Activated naive CD8-positive, alpha-beta T cell treated with anti-CD3 and anti-CD28 coated beads for 36 hours (primary cell): ENCODE measurements around the gene MFNG. TPM values are rescaled to one million over a fixed set of nuclear protein-coding genes. Genes with fewer than 3 reads are reported as not detected.

Experiments used
- DNase-seq: peaks from one replicate; pipeline ENCODE4 v3.0.0; 2021
- H3K27ac Mint-ChIP-seq: one replicate; pipeline ENCODE4 v1.8.0; 2022; ENCODE audit warnings: mild to moderate bottlenecking, moderate library complexity, mixed read lengths
- H3K27me3 Mint-ChIP-seq: one replicate; pipeline ENCODE4 v1.8.0; 2022; ENCODE audit warnings: mild to moderate bottlenecking, mixed read lengths
- H3K36me3 Mint-ChIP-seq: one replicate; pipeline ENCODE4 v1.8.0; 2021; ENCODE audit warnings: mild to moderate bottlenecking, mixed read lengths
- H3K4me1 Mint-ChIP-seq: one replicate; pipeline ENCODE4 v1.8.0; 2021; ENCODE audit warnings: mixed read lengths
- H3K4me3 Mint-ChIP-seq: one replicate; pipeline ENCODE4 v1.8.0; 2022; ENCODE audit warnings: mild to moderate bottlenecking, moderate library complexity, mixed read lengths
- H3K9me3 Mint-ChIP-seq: one replicate; pipeline ENCODE4 v1.8.0; 2022; ENCODE audit warnings: mixed read lengths
- total RNA-seq, 2 experiments: library from RNA; stranded (reverse); gene quantifications; one replicate each; pipeline ENCODE4 v1.2.3, GENCODE V29; 2021

The MFNG gene
- total RNA-seq, 2 experiments from 2014 or later, result 193 to 204 TPM

DNA sequence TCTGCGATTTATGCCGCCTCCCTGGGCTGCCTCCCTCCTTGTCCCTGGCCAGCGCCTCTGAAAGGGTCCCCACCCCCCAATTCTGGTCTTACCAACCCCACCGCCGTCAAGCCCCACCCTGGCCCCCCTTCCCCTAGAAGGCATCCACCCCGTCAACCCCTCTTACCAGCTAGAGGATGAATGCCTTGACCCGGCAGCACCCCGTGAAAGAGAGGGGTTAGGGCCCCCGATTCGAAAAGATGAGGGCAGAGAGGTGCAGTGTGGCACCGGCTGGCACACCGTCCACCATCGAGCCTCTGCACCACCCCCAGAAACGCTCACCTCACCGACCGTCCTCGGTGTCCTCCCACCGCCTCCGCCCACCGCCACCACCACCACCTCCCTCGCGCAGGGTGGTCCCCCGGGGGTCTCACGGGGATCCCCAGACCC is 59.5 kb downstream of the MFNG start:
- no peak for DNase-seq
- Mint-ChIP-seq H3K27me3 (peaks cover 51% of the 10 kb centered on the region), H3K4me3 (peak overlapping the region; percentile 59), H3K36me3 (no peaks in the 10 kb centered on the region), H3K27ac (no peak overlapping the region), H3K9me3 (no peaks in the 10 kb centered on the region), H3K4me1 (peaks cover 21% of the 10 kb centered on the region)

DNA sequence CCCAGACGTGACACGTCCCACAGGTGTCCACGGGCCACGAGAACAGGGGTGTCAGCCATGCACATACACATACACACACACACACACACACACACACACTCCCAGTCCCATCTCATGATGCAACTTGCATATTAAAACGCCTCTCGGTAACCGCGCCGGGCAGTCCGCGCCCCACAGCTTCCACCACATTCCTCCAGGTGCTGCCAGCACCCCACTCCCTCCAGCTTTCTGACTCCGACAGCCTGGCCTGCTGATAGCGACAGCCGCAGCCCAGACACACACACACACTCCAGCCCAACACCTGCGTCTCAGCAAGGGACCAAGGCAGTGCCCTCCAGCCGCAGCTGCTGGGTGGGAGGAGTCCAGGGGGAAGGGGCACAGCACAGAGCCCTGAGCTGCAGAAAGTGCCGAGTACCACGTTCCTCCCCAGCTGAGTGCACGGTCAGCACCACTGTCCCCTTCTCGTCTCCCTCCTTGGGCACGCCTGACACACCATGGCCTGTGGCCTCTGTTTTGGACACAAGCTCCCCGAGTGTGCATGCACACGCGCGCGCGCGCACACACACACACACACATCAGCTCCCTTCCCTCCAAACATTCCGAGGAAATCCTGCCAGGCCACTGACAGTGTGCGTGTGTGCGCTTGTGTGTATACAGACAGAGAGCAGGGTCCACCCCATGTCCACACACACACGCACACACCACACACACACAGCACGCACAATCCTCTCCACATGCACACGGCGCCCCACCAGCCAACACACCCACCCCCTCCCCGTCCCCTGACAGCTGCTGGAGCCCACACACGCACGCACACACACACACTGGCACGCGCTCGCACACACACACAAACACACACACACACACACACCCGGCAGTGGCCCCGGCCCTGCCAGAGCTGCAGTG is 60.1 kb downstream of the MFNG start:
- DNase-seq, result no peak
- Mint-ChIP-seq H3K27me3 (peaks cover 58% of the 10 kb centered on the region), H3K4me3 (peak overlapping the region; percentile 59), H3K4me1 (peaks cover 17% of the 10 kb centered on the region), H3K36me3 (no peaks in the 10 kb centered on the region), H3K27ac (no peak overlapping the region), H3K9me3 (no peaks in the 10 kb centered on the region)

DNA sequence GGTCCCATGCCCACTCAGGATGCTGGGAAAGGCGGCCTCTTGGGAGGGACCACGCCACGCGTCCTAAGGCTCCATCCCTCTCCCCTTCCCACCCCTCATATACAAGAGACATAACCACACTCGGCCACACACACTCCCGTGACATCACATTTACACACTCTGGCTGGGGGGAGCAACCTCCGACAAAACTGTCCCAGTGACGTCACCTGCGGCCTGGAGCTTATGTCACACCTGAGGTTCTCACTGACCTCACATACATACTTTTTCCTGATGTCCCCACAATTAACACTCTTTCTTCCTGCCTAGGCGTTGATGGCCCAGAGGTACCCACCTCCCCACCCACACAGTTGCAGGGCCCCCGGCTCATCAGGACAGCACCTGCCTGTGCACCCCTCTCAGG is 60.8 kb downstream of the MFNG start:
- Mint-ChIP-seq H3K4me3 (no peak overlapping the region), H3K27me3 (peaks cover 60% of the 10 kb centered on the region), H3K9me3 (no peaks in the 10 kb centered on the region), H3K4me1 (peaks cover 16% of the 10 kb centered on the region), H3K27ac (no peak overlapping the region), H3K36me3 (no peaks in the 10 kb centered on the region)
- no peak for DNase-seq

DNA sequence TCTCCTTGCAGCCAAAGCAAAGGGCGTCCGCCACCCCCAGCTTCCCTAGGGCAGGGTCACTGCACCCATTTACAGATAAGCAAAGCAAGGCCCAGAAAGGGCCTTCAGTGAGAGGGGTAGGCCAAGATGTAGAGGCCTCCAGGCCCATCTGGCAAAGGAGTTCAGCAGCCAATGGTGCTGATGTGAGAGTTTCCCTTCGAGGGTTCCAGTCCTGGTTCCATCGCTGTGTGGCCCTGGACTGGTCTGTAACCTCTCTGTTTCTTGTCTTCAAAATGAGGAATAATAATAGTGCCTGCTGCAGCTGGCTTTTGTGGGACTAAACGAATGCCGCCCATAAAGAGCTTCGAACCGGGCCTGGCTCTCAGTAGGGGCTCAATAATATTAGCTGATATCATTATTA is 62.9 kb downstream of the MFNG start:
- Mint-ChIP-seq H3K9me3 (no peaks in the 10 kb centered on the region), H3K4me3 (no peak overlapping the region), H3K27me3 (peaks cover 66% of the 10 kb centered on the region), H3K27ac (no peak overlapping the region), H3K36me3 (no peaks in the 10 kb centered on the region), H3K4me1 (peaks cover 24% of the 10 kb centered on the region)
- no peak for DNase-seq

DNA sequence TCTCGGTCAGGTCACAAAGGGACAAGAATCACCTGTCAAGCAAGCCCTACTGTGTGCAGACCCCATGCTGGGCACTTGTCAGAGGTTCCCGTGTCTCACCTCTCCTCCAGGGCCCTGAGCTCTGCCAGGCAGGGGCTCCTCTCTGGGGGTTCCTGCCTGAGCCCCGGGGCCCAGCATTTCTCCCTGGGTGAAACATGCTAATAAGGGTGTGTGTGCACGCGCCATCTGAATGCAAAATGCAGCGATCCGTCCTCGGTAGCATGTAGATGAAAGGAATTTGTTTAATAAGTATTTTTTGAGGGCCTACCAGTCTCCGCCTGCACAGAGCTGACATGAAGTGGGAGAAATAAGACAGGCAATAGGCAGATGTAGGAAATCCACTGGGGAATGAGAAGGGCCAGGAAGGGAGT is 64.7 kb downstream of the MFNG start:
- Mint-ChIP-seq H3K27me3 (peaks cover 70% of the 10 kb centered on the region), H3K27ac (no peak overlapping the region), H3K4me3 (no peak overlapping the region), H3K4me1 (peaks cover 27% of the 10 kb centered on the region), H3K36me3 (no peaks in the 10 kb centered on the region), H3K9me3 (no peaks in the 10 kb centered on the region)
- no peak for DNase-seq

DNA sequence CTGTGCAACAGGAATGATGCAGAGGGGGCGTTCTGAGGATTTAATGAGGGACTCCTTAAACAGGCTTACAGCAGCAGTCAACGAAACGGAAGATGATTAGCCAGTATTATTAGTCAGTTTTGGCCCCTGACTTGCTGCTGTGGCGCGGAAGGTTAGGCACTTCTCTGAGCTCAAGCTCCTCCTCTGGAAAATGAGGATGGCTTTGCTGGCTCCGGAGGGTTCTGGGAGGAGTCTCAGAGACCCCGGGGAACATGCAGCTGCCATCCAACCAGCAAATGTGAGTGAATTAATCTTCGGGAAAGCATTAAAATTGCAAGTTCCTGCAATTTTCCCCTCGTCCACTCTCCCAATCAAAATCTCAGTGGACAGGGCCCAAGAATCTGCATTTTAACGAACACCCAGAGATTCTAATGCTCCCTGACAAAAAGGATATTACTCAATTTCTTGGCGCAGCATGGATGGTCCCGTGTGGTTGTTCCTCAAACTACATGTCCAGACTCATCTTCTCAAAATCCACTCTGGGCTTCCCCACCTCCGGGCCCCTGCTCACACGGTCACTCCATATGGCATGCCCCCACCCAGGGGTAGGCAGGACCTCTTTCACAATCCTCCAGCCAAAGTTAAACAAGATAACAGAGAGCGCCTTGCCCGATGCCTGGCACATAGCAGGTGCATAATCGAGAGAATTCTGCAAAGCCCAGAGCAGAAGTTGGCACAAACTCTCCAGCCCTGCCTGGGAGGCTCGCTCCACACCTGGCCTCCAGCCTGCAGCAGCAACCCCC is 65.3 kb downstream of the MFNG start:
- Mint-ChIP-seq H3K27ac (no peak overlapping the region), H3K27me3 (peaks cover 70% of the 10 kb centered on the region), H3K36me3 (no peaks in the 10 kb centered on the region), H3K4me1 (peaks cover 25% of the 10 kb centered on the region), H3K9me3 (no peaks in the 10 kb centered on the region), H3K4me3 (peak overlapping the region; percentile 77)
- no peak for DNase-seq

DNA sequence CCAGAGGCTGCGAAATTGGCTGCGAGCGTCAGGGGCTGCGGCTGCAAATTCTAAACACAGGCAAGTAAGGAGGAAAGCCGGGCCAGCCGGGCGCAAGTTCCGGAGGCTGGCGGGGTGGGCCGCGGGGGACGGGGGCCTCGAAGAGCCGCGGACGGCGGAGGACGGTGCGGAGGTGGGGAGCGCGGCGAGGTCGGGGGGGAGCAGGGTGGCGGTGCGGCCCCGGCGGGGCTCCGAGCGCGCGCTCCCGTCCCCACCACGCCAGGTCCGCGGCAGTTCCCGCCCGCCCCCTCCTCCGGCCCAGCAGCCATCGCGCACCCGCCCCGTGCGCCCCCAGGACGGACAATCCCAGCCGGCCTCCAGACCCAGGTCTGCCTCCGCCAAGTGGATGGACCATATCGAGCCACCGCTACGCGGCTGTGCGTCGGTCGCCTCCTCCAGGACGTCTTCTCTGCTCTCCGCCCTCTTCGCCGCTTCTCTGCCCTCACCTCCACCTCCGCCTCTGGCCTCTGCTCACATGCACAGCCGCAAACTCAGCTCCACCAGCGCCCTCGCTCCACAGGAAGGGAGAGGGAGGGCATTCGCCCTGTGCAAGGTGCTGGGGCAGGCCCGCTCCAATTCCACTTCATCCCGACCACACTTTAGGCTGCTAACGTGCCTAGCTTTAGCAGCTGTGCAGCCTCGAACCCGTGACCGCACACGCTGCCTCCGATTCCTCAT is 66.1 kb downstream of the MFNG start:
- H3K36me3 Mint-ChIP-seq, result no peaks in the 10 kb centered on the region
- H3K9me3 Mint-ChIP-seq, result no peaks in the 10 kb centered on the region
- H3K27me3 Mint-ChIP-seq, result peaks cover 70% of the 10 kb centered on the region
- DNase-seq, result peak; percentile 46
- H3K4me1 Mint-ChIP-seq, result peaks cover 24% of the 10 kb centered on the region
- no peak overlapping the region for H3K27ac Mint-ChIP-seq
- peak overlapping the region; percentile 77 for H3K4me3 Mint-ChIP-seq

DNA sequence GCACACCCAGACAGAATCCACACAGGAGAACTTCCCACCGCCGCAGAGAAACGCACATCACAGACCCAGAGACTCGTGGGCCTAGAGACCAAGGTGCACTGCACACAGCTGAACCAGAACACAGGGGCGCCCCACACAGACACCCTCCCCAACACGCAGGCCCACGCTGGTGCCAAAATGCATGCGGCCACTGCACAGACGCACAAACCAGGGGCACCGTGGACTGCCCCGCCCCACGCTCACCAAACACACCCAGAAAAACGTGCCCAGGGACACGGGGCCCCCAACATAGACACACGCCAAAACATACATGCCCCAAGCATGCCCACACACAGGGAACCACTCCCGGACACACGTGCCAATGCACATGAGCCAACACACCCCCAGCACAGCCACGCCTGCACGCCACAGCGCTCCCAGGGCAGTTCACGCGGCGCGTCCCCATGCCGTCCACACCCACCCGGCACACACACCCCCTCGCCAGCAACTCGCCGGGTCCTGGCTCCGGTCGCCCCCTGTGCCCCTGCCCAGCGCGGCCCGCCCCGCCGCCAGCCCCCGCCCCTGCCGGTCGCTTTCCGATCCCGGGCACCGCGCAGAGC is 66.7 kb downstream of the MFNG start:
- peaks cover 24% of the 10 kb centered on the region for H3K4me1 Mint-ChIP-seq
- peaks cover 73% of the 10 kb centered on the region for H3K27me3 Mint-ChIP-seq
- no peaks in the 10 kb centered on the region for H3K36me3 Mint-ChIP-seq
- no peaks in the 10 kb centered on the region for H3K9me3 Mint-ChIP-seq
- DNase-seq, result no peak
- H3K4me3 Mint-ChIP-seq, result peak overlapping the region; percentile 52
- no peak overlapping the region for H3K27ac Mint-ChIP-seq

Other genes starting within 250 kb of the MFNG start
- gene RAC2, start 242.1 kb downstream of the MFNG start, total RNA-seq, result 100 to 1,000 TPM; 518 to 528 TPM
- 10 to 100 TPM; 16.6 to 17.3 TPM for gene CYTH4, start 203.9 kb downstream of the MFNG start, total RNA-seq
- gene ELFN2, start 58.9 kb downstream of the MFNG start, total RNA-seq, result under 1 TPM; 0.06 to 0.20 TPM
- gene CARD10, start 33.0 kb upstream of the MFNG start, total RNA-seq, result under 1 TPM; 0.06 to 0.14 TPM
- gene CDC42EP1, start 74.1 kb upstream of the MFNG start, total RNA-seq, result under 1 TPM; 0.25 to 0.32 TPM
- gene LGALS2, start 93.7 kb upstream of the MFNG start, total RNA-seq, result not detected
- gene GGA1, start 122.5 kb upstream of the MFNG start, total RNA-seq, result 10 to 100 TPM; 56.3 to 61.9 TPM
- 100 to 1,000 TPM in 1 of 2 experiments, 10 to 100 TPM in 1; 90.8 to 103 TPM for gene SH3BP1, start 153.3 kb upstream of the MFNG start, total RNA-seq
- 10 to 100 TPM; 41.4 to 42.5 TPM for gene PDXP, start 172.3 kb upstream of the MFNG start, total RNA-seq
- 100 to 1,000 TPM; 166 to 171 TPM for gene LGALS1, start 189.3 kb upstream of the MFNG start, total RNA-seq
- gene NOL12, start 200.0 kb upstream of the MFNG start, total RNA-seq, result 10 to 100 TPM; 50.0 to 50.8 TPM
- 10 to 100 TPM; 19.7 to 20.8 TPM for gene TRIOBP, start 210.7 kb upstream of the MFNG start, total RNA-seq